Suppressor macrophage treated with lipopolysaccharide for 4 hours (primary cell): ENCODE data around the gene FAM20A.
A peak's percentile ranks its signal among the peaks of the same experiment; 100 is the strongest.
"Not testable (repeated sequence)": the region's sequence is repeated elsewhere in the genome, so short reads cannot be mapped to it uniquely, and the experiment has no call there.

Source experiments
- DNase-seq: peaks from one replicate; pipeline ENCODE4 v3.0.0-alpha.2; 2020

Gene FAM20A

DNA sequence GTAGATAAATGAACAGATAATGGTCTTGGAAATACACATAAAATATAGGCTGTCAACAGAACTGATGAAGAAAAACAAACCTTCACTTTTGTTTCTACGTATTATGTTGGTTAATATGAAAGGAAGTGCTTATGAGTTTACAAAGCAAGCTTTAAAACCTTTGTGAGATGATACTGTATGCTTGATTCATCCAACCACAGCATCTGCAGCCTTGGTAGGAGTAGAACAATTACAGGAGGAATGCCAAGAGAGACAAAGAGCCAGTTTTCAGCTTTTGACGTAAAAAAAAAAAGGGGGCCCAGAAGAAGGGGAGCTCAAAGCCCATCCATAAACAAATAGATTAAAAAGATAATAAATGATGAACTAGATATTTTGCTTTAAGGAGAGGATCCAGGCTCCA is 13.3 kb downstream of the FAM20A start:
- DNase-seq, result no peak

DNA sequence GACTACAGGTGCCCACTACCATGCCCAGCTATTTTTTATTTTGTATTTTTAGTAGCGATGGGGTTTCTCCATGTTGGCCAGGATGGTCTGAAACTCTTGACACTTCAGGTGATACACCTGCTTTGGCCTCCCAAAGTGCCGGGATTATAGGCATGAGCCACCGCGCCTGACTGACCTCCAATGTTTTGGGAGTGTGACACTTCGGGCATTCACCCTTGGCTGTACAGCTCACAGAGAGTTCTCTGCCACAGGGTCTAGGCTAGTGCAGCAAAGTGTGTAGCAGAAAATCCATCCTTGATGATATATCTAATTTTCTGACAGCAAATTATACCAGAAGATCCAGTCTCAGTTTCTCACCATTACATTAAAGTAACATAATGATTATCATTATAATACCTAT is 14.1 kb downstream of the FAM20A start:
- no peak for DNase-seq

DNA sequence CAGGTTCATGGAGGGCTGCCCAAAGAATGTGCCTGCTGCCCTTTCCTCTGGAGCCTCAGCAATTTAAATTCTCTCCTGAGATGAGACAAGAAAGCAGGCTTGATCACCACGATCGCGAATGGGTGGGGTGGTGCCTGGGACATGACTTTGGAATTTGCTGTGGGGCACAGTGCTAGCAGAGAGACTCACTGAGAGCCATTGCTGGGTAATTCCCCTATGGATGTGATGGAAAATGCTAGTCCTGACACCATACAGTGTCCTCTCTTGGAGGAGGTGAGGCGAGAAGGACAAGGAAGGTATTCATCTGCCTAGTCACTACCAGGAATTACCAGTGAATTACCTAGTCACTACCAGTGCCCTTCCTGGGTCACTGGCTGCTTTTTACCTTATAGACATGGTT is 15.5 kb downstream of the FAM20A start:
- DNase-seq, result no peak

DNA sequence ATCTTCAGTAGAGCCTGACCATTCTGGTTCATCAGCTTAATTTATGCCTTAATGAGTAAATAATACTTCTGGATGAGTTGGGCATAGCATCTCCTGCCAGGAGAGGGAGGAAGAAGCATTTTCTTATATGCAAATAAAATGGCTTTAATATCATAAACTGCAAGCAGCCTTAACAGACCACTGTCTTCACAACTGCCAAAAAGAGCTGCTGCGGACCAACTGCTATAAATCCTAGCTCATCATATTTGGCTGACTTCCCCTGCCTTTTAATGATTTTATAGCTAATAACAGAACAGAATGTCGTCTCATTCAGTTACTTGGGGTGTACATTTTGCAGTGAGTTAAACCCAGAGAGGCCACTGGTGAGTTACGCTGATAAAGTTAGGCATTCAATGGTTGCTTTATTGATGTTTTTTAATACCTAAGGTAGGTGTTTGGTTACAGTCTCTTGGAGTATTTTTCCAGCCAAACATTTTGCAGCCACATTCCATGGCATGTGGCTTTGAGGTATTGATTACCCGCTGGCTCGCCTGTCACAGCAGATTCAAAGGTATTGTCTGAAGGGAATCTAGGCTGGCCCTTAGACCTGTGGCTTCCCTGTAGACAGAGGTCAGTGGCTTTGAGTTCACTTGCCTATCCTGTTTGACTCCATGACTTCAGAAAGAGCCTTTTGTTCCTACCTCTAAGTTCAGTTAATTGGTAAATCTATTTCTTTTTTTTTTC is 16.4 kb downstream of the FAM20A start:
- DNase-seq, result no peak

DNA sequence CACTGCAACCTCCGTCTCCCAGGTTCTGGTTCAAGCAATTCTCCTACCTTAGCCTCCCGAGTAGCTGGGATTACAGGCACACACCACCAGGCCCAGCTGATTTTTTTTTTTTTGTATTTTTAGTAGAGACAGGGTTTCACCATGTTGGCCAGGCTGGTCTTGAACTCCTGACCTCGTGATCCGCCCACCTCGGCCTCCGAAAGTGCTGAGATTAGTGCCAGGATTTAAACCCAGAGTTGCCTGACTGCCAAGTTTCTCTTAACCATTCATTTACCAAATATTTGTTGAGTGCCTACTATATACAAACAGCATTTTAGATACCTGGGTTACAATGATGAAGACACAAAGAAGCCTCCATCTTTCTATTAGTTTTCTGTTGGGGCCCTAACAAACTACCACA is 18.3 kb downstream of the FAM20A start:
- DNase-seq, result not testable (repeated sequence)

DNA sequence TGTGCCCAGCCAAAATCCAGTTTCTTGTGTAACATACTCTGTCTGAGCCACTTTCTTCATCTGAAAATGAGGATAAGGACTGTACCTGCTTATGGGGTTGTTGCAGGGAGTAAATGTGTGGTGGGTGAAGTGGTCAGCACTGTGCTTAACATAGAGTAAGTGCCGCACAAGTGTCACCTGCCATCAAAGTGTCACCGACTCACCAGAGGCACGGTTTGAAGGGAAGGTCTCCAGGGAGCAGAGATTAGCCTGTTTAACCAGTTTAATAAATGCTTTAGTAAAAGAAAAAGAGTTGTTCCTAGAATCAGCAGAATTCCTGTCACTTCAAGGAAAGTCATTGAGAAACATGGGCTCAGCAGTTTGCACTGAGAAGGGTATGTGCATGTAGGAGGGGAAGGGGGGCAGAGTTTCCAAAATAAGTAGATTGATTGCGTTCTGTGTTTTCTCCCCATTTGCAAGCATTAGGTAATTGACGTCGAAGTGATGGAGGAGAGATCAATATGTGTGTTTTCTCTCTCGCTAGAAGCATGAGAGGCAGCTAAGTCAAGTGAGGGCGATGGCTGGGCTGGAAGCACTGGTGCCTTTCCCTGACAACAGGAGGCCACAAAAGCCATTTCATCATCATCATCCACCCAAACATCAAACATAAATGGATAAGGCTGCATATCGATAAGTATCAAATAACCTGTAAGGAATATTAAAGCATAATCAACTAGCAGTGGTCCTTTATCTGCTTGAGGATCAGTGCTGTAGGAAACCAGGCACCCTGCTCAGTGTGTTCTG is 19.1 kb downstream of the FAM20A start:
- no peak for DNase-seq

DNA sequence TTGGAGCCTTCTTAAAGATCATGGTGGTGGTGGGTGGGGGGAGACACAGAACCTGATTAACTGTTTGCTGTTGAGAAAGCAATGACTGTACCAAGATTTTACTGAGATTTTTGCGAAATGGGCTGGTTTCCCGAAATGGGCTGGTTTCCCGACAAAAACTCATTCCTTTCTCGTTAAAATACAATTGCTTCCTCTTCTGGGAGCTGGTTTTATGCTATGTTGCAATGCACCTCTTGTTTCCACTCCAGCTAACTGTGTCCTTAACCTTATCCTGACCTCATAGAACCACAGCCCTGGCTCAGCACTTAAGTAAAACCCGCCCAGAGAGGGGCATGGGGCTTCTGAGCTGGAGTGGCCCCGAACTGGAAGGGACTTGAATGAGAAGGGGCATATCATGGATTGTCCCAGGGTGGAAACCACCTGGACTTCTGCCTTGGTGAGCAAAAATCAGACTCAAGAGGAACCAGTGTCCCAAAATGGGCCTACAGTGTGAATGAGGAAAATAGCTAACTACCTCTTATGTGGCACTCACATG is 20.9 kb downstream of the FAM20A start:
- peak; percentile 97 for DNase-seq

DNA sequence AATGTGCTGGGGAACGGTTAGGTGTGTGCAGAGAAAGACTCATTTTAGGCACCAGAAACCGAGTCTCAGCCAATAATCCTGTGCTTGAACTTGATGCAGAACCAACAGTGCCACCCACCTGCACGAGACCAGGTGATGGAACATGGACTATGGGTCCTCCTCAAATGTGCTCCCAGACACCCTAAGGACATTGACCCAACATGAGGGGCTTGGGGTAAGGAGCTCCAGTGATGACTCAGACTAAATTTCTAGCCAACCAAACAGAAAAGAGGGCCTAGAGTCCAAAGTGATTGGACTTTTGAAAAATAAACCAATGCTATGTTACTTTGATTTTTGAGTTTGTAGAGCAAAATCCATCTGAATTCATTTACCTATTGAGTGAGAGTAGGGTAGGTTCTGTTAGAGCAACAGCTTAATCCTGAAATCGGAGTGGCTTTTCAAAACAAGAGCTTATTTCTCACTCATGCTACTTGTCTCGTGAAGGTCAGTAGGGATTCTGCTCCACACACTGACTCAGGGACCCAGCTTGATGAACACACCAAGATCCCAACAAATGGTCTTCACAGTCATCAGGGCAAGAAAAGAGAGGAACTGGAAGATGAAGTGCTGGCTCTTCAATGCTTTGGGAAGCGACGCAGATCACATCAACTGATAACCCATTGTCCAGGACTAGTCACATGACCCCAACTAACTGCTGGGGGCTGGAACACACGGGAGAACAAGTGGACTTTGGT is 21.8 kb downstream of the FAM20A start:
- peak; percentile 80 for DNase-seq

DNA sequence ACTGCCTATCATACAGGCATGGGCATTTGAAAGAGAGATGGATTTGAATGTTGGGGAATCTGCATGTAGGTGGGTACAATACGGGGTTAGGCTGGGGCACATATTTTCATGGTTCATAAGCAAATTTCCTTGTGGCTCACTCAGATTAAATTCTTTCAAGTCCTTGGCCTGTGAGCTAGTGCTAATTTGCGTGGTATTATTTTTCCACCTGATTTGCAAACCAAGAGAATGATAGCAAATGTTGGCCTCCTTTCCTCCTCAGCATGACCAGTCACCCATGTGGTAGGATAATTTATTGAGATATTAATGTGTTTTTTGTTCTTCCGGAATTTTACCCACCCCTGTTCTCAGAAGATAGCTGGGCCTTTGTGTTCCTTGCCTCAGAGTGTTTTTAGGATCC is 22.9 kb downstream of the FAM20A start:
- DNase-seq, result no peak

DNA sequence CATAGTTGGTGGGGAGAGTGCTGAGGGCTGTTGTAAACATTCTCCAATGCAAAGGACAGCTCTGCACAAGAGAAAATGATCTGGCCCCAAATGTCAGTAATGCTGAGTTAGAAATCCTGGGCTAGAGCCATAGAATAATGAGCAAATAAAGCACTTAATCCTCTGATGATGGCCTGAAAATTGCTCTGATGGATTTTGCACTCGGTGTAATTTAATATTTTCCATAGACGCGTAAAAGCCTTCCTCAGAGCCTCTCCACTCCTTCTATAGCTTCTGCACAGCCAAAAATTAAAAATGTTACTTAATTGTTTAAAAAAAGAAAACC is 23.7 kb downstream of the FAM20A start:
- no peak for DNase-seq

DNA sequence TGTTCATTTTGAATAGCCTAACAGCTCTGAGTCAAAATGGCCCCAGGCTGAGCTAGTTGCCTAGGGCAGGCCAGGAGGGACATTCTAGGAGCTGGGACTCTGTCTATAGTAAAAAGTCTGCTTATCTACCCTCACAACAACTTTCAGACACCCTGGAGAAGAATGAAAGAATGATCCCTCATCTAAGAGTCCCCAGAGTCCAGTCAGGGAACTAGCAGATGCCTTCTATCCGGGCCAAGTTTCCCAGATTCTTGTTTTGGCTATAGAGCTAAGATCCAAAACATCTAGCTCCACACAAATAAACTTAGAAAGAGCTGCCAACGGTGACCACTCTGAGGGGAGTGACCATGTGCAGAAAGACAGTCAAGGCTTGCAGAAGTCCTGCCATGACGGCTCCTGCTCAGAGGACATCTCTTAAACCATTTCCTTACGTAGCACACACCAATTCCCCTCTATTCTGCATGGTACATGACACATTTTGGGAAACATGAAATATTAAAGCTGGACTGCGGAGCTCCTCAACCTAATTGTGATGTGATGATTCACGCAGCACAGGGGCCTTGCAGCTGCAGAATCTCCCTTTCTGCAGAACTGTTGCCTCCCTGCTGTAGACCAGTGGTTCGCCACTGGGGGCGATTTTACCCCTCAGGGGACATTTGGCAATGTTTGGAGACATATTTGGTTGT is 24.2 kb downstream of the FAM20A start:
- DNase-seq, result no peak

DNA sequence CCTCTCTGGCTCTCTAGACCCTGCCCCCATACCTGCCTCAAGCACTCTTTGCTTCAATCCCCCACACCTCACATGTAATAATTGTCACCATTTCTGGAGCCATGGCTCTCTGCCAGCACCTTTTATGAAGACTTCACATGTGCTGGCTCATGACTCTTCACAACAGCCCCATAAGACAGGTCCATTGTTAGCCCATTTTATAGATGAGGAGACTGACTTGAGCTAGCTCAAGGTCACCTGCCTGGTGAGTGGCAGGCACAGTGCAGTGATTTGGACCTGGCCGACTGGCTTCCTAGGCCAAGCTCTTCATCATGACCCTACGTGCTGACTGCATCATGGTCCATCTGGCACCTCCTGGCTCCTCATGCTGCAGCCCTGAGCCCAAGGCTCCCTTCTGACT is 25.0 kb downstream of the FAM20A start:
- no peak for DNase-seq

DNA sequence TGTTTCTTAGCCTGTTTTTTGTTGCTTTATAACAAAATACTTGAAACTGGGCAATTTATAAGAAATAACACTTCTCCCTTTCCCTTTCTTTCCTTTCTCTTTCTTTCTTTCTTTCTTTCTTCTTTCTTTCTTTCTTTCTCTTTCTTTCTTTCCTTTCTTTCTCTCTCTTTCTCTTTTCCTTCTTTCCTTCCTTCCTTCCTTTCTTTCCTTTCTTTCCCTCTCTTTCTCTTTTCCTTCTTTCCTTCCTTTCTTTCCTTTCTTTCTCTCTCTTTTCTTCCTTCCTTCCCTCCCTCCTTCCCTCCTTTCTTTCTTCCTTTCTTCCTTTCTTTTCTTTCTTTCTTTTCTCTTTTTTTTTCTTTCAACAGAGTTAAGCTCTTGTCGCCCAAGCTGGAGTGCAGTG is 27.8 kb downstream of the FAM20A start:
- no peak for DNase-seq

DNA sequence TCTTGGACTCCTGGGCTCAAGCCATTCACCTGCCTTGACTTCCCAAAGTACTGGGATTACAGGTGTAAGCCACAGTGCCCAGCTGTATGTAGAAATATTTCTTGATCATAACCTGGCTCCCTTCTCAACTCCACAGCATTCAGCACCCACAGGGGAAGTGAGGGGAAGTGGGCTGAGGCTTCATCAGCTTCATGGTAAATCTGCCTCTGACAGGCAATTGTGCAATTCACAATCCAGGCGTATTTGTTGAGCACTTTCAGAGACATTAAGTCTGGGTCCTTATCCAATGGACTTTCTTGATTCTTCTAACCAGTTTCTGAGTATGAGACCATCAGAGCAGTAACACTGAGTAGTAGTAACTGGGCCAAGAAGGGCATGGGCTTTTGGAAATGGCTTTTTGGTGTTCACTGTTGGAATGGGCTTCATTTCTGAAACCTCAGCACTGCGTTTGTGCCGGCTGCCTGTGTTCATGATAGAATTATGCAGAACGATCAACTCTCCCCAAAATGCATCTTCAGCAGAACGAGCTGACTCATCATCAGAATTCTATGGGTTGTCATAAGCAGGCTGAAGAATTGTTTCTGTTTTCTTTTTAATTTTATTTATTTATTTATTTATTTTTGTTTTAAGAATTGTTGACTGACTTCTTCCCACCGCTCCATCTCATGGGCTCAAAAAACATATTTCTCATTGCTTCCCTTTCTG is 28.9 kb downstream of the FAM20A start:
- peak; percentile 75 for DNase-seq

DNA sequence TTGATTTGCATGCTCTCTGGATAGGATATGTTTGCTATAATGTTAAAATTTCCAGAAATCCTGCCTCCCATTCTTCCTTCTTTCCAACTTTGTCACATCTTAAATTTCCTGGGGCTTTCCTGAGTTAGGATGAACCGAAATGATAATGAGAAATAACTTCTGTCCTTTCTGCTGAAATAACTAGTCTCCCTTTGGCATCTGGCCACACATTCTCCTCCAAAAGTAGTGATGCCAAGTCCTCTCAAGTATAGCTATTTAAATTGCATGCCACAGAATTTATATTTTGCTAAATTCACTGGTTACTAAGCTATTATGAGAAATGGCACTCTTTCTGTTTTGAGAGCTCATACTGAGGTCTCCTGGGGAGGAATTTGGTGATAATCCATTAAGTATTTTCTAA is 30.6 kb downstream of the FAM20A start:
- DNase-seq, result no peak

DNA sequence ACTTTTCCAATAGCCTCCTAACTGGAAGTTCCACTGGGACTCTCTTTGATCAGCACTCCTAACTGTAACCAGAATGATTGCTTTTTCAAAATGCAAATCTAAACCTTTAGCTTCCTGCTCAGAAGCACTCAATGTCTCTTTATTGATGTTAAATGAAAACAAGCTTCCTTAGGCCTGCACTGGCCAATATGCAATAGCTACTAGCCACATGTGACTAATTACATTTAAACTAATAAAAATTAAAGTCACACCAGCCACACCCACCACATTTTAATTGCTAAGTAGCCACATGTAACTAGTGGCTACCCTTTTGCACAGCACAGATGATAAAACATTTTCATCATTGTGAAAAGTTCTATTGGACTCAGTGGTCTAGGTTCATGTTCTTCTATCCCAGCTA is 31.8 kb downstream of the FAM20A start:
- no peak for DNase-seq

DNA sequence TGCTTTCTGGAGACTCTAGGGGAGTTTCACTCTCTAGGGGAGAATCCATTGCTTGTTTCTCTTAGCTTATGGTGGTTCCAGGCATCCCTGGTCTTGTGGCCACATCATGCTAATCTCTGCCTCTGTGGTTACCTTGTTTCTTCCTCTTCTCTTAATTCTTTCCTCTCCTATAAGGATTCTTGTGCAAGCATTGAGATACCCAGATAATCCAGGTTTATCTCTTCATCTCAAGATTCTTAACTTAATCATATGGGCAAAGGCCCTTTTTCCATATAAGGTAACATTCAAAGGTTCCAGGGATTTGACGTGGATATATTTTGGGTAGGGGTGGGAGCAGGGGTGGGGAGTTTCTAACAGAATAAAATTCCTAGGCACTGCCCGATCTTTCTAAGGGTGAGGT is 32.6 kb downstream of the FAM20A start:
- no peak for DNase-seq

DNA sequence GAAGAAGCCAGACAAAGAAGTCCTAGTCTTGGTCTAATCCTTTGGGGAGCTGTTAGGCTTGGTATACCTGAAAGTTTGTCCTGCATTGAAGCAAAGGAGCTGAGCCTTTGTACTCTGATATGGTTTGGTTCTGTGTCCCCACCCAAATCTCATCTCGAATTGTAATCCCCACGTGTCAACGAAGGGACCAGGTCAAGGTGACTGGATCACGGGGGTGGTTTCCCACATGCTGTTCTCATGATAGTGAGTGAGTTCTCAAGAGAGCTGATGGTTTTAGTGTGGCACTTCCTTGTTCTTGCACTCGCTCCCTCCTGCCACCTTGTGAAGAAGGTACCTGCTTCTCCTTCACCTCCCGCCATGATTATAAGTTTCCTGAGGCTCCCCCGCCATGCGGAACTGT is 33.6 kb downstream of the FAM20A start:
- DNase-seq, result no peak

DNA sequence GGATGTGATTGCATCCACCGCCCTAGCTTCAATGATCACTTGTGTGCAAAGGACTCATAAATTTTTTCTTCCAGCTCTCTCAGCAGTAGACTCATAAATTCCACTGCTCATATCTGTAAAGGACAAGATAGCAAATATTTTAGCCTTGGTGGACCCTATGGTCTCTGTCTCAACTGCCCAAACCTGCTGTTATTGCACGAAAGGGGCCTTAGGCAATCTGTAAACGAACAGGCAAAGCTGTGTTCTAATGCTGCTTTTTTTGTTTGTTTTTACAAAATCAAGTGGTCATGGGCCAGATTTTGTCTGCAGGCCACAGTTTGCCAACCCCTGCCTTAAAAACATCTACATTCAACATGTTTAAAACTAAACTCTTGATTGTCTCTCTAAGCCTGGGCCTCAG is 34.1 kb downstream of the FAM20A start:
- DNase-seq, result no peak

DNA sequence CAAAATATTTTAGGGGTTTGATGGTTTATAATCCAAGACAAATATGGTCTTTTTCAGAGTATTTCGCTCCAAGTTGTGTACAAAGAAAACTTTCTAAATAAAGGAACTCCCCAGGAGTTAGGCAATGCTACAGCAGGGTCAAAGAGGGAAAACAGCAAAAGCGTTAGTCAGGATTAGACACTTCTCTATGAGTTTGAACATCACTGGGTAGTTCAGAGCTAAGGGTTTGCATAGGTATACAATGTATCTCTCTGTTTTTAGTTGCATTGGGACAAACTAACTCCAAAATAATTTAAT is 34.8 kb downstream of the FAM20A start:
- DNase-seq, result peak; percentile 78

DNA sequence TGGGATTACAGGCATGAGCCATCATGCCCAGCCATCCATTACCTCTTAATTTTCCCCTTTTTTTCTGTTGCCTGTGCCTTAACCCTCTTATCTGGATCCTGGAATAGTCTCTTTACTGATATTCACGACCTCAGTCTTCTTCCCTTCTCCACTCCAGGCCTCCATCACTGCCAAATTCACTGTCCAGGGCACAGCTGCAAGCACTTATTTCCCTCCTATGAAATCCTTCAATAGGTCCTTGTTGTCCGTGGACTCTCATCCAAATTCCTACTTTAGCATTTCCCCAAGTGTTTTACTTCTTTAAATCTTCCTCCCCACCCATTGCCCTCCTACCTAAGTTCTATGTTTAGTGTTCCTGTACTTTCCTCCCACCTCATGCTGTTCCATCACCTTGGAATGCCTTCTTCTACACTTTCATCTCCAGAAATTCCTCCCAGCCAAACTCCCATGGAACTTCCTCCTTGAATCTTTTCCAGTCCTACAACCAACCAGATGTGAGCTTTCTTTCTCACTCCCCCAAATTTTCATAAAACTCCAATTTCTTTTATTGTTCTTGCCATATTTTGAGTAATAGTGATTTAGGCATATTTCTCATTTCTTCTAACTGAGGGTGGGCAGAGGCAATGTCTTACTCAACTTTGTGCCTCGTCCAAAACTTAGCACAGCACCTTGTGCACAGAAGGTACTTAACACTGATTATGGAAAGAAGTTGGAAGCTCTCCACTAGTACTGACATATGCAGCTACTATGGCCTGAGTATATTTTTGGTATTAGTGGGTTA is 35.3 kb downstream of the FAM20A start:
- peak; percentile 34 for DNase-seq
